ENCODE measurements around the gene TUBA3E.
A peak's percentile ranks its signal among the peaks of the same experiment; 100 is the strongest.
"Not testable (repeated sequence)": the region's sequence is repeated elsewhere in the genome, so short reads cannot be mapped to it uniquely, and the experiment has no call there.

Gene TUBA3E

DNA sequence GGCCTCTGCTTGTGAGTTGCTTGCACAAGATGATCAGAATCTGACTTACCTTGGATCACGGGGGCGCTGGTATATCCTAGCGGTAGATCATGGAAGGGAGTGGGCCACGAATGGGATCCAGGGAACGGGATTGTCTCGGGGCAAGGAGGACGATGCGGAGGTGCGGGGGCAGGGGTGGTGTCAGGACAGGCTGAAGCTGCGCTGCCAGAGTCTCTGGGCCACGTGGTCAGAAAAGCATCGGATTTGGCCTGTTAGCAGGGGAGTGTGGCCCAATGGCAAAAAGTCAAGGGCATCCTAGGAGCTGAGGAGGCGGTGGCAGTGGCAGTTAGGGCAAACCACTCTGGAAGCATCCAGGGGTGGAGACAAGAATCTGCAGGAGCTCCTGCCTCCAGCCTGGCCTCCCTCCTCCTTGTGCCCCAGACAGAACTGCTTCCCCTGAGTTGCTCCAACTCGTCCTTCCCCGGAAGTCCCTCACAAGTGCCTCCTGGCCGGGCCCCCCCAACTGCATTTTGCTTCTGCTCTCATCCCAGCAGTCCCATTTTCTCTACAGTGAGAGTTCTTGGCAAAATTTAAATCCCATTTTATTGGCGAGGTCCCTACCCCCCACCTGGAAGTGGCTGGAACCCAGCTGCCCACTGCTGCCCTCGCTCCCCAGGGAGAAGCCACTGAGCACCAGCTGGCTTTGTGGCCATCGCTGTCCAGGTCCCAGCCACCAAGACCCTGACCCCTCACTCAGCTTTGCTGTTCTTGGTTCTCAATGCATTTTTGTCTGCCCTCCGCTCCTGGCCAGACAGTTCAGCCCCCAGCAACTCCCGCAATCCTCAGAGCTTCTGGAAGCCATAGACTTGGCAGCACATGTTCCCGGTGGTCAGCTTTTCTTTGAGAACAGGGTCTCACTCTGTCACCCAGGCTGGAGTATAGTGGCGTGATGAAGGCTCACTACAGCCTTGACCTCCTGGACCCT, 47.8 kb downstream of the TUBA3E start:
- TF ChIP-seq Cebpa-rat (IDR thresholded peaks at IDR 0.05) = no peak
- no peak overlapping the region for H3K4me2 ChIP-seq

GRCh38 chr2:130148515-130148914, 49.7 kb downstream of the TUBA3E start:
- Histone ChIP-seq H3K4me2 (0 out of 2 replicates have a peak overlapping the region, but pooled peaks have one; percentile 36), H3K27me3 (peaks cover 15% of the 10 kb centered on the region), H3K4me1 (peaks cover 13% of the 10 kb centered on the region; the same call in 1 of the 2 replicates), H3K36me3 (peaks cover 31% of the 10 kb centered on the region)
- H3K27ac ChIP-seq, H3K9me3 ChIP-seq, H4K20me1 ChIP-seq, H3K9ac ChIP-seq, H3K4me3 ChIP-seq: not testable (repeated sequence)

More for the DNA sequence above, 47.8 kb downstream of the TUBA3E start:
- Histone ChIP-seq H3K27ac (no peak overlapping the region), H3K9me3 (no peaks in the 10 kb centered on the region), H4K20me1 (peaks cover 9% of the 10 kb centered on the region), H3K4me3 (no peak overlapping the region), H3K27me3 (no peaks in the 10 kb centered on the region), H3K4me1 (peaks cover 12% of the 10 kb centered on the region; the same call in 1 of the 2 replicates), H3K36me3 (peaks cover 50% of the 10 kb centered on the region), H3K9ac (no peak overlapping the region)

GRCh38 chr2:130145006-130145414, 53.2 kb downstream of the TUBA3E start, which contains the start of gene CCDC74B:
Gene CCDC74B (minus strand): TSS chr2:130145112. CDS start chr2:130144996, 116 bp downstream.
- H3K36me3 ChIP-seq, H3K27ac ChIP-seq, H3K9ac ChIP-seq, H4K20me1 ChIP-seq, H3K9me3 ChIP-seq: not testable (repeated sequence)
- H3K4me1 ChIP-seq = peaks cover 18% of the 10 kb centered on the region; the same call in 1 of the 2 replicates
- peak within 1 kb of the TSS; percentile 70 for H3K4me2 ChIP-seq
- H3K4me3 ChIP-seq = peak within 1 kb of the TSS; percentile 58
- H3K27me3 ChIP-seq = peaks cover 28% of the 10 kb centered on the region

DNA sequence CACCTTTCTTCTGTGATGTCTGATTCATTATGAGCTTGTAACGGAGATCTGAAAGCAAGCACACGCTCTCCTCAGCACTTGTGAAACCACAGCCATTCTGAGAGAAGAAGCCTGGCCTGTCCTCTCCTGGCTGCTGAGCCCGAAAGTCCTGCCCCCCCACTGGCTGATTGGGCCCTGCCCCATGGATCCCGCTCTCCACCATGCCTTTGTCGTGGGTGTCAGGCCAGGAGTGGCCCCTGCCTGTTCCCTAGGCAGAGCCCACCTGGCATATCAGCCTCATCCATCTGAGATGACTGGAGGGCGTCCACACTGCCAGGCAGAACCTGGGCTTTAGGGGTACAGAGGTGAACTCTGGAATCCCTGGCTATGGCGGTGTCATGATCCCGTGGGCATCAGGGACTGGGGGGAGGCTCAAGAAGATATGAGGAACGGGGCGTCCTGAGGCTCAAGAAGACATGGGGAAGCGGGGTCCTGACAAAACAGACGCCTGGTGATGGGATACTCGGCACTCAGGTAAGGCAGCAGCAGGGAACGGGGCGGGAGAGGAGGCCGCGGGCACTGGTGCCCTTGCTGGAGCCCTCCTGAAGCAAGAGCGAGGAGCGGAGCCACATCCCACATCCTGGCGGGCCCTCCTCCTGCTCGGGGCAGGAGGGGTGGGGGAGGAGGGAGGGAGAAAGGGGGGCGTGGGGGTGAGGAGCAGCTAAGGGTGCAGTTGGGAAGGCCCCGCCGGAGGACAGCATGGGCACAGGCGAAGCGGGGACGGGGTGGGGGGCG, 54.8 kb downstream of the TUBA3E start:
- peaks cover 28% of the 10 kb centered on the region for H3K27me3 ChIP-seq
- H3K4me1 ChIP-seq, H4K20me1 ChIP-seq, H3K27ac ChIP-seq, H3K4me3 ChIP-seq, H3K36me3 ChIP-seq, H3K9me3 ChIP-seq, H3K9ac ChIP-seq: not testable (repeated sequence)
- H3K4me2 ChIP-seq = peak overlapping the region; percentile 70

- not testable (repeated sequence) for H3K9ac ChIP-seq, H4K20me1 ChIP-seq, H3K4me1 ChIP-seq, H3K27ac ChIP-seq, H3K36me3 ChIP-seq, H3K9me3 ChIP-seq, H3K4me3 ChIP-seq
- Histone ChIP-seq H3K27me3 (peaks cover 28% of the 10 kb centered on the region), H3K4me2 (peak overlapping the region; percentile 70; the same call in 1 of the 2 replicates)
These were observed 55.6 kb downstream of the TUBA3E start for GRCh38 chr2:130142396-130143265.

Measured in BLaER1 (cell line).